Ascending aorta (tissue), 2 donors: ENCODE data around the gene GTF3C4. TPM values are rescaled to one million over a fixed set of nuclear protein-coding genes. Genes with fewer than 3 reads are reported as not detected.

Experiments
- DNase-seq, 2 donors: peaks; one replicate each; pipeline ENCODE4 v3.0.0-alpha.2; 2019; ENCODE audit warnings: low spot score in 2 of 2
- H3K27ac ChIP-seq, 2 donors: fragments of 200-600 bp; sonication (generic); one replicate each; pipeline ENCODE4 v1.5.1; 2016 to 2017; ENCODE audit warnings: mild to moderate bottlenecking in 1 of 2
- H3K27me3 ChIP-seq: fragments of 200-600 bp; sonication (generic); one replicate; pipeline ENCODE4 v1.5.1; 2017
- H3K36me3 ChIP-seq, 2 donors: fragments of 200-600 bp; sonication (generic); one replicate each; pipeline ENCODE4 v1.5.1; 2016
- H3K4me1 ChIP-seq, 2 donors: fragments of 200-600 bp; sonication (generic); one replicate each; pipeline ENCODE4 v1.5.1; 2016 to 2017; ENCODE audit warnings: mild to moderate bottlenecking in 1 of 2
- H3K4me3 ChIP-seq, 2 donors: fragments of 200-600 bp; sonication (generic); one replicate each; pipeline ENCODE4 v1.5.1; 2016 to 2017; ENCODE audit warnings: mild to moderate bottlenecking in 1 of 2
- H3K9me3 ChIP-seq, 2 donors: fragments of 200-600 bp; sonication (generic); one replicate each; pipeline ENCODE4 v1.5.1; 2016
- CTCF ChIP-seq, 3 experiments: fragments of 200-600 bp in 2 of 3; fragments of 450-650 bp in 1 of 3; sonication (generic) in 2 of 3; IDR thresholded peaks; one replicate each; pipeline ENCODE4 v1.5.1; 2016 to 2019; ENCODE audit warnings: antibody characterized with exemption in 3 of 3, mild to moderate bottlenecking in 1 of 3, moderate library complexity in 1 of 3
- intact Hi-C: fragments of 100-400 bp; cut with DNase I; formaldehyde crosslinking; loops from one replicate; pipeline ENCODE4 v1.15.1; 2023
- total RNA-seq: library from RNA; depleted of rRNA; stranded (reverse); fragments of >200 nt; gene quantifications from one replicate; pipeline ENCODE4 v1.1.0, GENCODE V29; 2016

Gene GTF3C4
- total RNA-seq, 1 donor from 2014 or later, result 9.8 TPM

GRCh38 chr9:132679946-132680625 is 9.8 kb downstream of the GTF3C4 start:
- Histone ChIP-seq H3K36me3 (peaks cover 32 to 47% of the 10 kb centered on the region in 2 donors), H3K27ac (no peak overlapping the region), H3K4me1 (peaks cover 0 to 4% of the 10 kb centered on the region in 2 donors), H3K9me3 (no peaks in the 10 kb centered on the region), H3K4me3 (no peak overlapping the region), H3K27me3 (no peaks in the 10 kb centered on the region)
- TF ChIP-seq CTCF (IDR thresholded peaks at IDR 0.05), result no peak
- intact Hi-C loops, result loop anchor here (10.0 kb wide), 1 partner anchor 605 kb away; the partner anchor contains the start of gene MED27
- no peak for DNase-seq

DNA sequence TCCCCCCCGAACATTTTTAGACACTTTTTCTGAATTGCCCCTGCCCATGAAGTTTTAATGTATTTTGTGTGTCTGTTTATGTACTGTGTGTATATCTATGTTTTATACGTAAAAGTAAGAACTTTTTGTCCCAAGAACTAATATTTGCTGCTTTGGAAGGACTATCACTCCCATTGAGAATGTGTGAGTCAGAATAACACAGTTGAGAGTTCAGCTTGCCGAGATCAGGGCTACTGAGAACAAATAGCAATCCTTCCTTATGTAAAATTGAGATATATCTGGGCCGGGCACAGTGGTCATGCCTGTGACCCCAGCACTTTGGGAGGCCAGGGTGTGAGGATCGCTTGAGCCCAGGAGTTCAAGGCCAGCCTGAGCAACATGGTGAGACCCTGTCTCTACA is 11.3 kb downstream of the GTF3C4 start:
- Histone ChIP-seq H3K27ac (no peak overlapping the region), H3K9me3 (no peaks in the 10 kb centered on the region), H3K4me1 (no peaks in the 10 kb centered on the region), H3K36me3 (peaks cover 42 to 61% of the 10 kb centered on the region in 2 donors), H3K4me3 (no peak overlapping the region), H3K27me3 (no peaks in the 10 kb centered on the region)
- intact Hi-C loops, result no loop called here
- no peak for TF ChIP-seq CTCF (IDR thresholded peaks at IDR 0.05)
- DNase-seq, result no peak

GRCh38 chr9:132683873-132684272 is 13.6 kb downstream of the GTF3C4 start:
- H3K4me1 ChIP-seq, result no peaks in the 10 kb centered on the region
- peaks cover 53 to 73% of the 10 kb centered on the region in 2 donors for H3K36me3 ChIP-seq
- no peaks in the 10 kb centered on the region for H3K27me3 ChIP-seq
- no peak overlapping the region for H3K4me3 ChIP-seq
- intact Hi-C loops, result no loop called here
- H3K27ac ChIP-seq, result no peak overlapping the region
- no peaks in the 10 kb centered on the region for H3K9me3 ChIP-seq
- DNase-seq, result no peak
- no peak for TF ChIP-seq CTCF (IDR thresholded peaks at IDR 0.05)

DNA sequence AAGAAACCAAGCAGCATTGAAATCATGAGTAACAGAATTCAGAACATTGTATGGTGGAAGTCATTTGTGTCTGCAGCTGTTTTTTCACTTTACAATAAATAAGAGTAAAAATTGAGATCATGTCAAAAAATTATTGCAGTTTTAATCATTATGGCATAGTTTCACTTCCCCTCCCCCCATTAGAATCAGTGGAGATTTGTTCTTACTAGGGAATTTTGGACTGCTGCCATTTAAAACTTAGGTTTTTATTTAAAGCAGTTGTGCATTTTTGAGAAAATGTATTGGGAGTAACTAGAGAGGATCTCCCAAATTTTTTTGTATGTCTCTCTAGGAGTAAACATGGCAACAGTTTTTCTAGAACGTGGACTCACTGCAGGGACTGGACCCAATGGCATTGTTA is 20.4 kb downstream of the GTF3C4 start:
- TF ChIP-seq CTCF (IDR thresholded peaks at IDR 0.05), result no peak
- Histone ChIP-seq H3K9me3 (peaks cover 0 to 1% of the 10 kb centered on the region in 2 donors), H3K36me3 (peaks cover 38 to 57% of the 10 kb centered on the region in 2 donors), H3K27me3 (no peaks in the 10 kb centered on the region), H3K27ac (no peak overlapping the region), H3K4me1 (no peaks in the 10 kb centered on the region), H3K4me3 (no peak overlapping the region)
- DNase-seq, result no peak
- intact Hi-C loops, result no loop called here

DNA sequence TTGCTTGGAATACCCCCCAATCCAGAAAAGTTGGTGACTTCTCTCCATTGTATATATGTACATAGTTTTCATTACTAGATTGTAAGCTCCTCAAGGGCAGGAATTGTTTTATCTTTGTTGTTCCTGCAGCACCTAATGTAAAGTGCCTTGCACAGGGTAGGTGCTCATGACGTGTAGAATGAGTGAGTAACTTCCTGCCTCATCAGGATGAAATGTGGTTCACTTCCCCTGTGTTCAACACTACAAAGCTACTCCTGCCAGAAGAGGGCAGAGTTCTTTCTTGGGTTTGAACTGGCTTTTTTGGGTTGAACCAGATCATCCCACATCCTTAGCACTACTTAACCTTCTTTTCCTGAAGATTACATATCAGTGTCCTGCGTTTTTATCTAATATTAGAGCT is 23.9 kb downstream of the GTF3C4 start:
- no peak for TF ChIP-seq CTCF (IDR thresholded peaks at IDR 0.05)
- Histone ChIP-seq H3K27me3 (no peaks in the 10 kb centered on the region), H3K9me3 (peaks cover 0 to 26% of the 10 kb centered on the region in 2 donors), H3K36me3 (peaks cover 12 to 22% of the 10 kb centered on the region in 2 donors), H3K4me3 (no peak overlapping the region), H3K4me1 (no peaks in the 10 kb centered on the region), H3K27ac (no peak overlapping the region)
- intact Hi-C loops, result no loop called here
- no peak for DNase-seq
